Heart left ventricle (tissue), 13 donors: ENCODE results near the gene RAX2.

ENCODE experiments used
- POLR2A ChIP-seq, 2 donors: fragments of 450-650 bp; IDR thresholded peaks; one replicate each; pipeline ENCODE4 v1.6.1; 2017; ENCODE audit warnings: antibody characterized with exemption in 2 of 2, mild to moderate bottlenecking in 2 of 2, moderate library complexity in 2 of 2
- TF ChIP-seq, protein P1 (sequence below), 12 donors: fragments of 200-600 bp; sonication (generic) in 4 of 12; IDR thresholded peaks; one replicate each; pipeline versions ENCODE4 v1.5.0 to v1.8.0; 2018 to 2022; ENCODE audit warnings: antibody characterized with exemption in 12 of 12, mild to moderate bottlenecking in 5 of 12
- donor health status: ischemic (EF 13 %, LVEDD 7.1; RV severe dilation, severe dysfunction).
- donor health status: DM: no; HTN: yes; CAD: no.
- donor health status: DM: no; HTN: no; CAD: no.
- donor health status: ischemic (EF 25% LVEDD 6.9; RV normal size, moderate dysfunction).
- donor health status: ischemic (EF 25% LVEDD 5.7; RV mildly dilated, moderate dysfunction).
- donor health status: ischemic (EF 35%, LVEDD 5.7; RV mildly dilated, moderate dysfunction).
- donor health status: nonischemic (EF 11% LVEDD 7.7; RV severe dilation, severe dysfunction).
- donor health status: DM: yes; HTN: yes; CAD: no.
- donor health status: PGD.
- donor health status: ischemic (EF 29% LVEDD 5.4; RV normal size, mild dysfunction).
- donor health status: nonischemic (EF 23%, LVEDD 6.1; RV moderate dilation, normal function).

DNA sequence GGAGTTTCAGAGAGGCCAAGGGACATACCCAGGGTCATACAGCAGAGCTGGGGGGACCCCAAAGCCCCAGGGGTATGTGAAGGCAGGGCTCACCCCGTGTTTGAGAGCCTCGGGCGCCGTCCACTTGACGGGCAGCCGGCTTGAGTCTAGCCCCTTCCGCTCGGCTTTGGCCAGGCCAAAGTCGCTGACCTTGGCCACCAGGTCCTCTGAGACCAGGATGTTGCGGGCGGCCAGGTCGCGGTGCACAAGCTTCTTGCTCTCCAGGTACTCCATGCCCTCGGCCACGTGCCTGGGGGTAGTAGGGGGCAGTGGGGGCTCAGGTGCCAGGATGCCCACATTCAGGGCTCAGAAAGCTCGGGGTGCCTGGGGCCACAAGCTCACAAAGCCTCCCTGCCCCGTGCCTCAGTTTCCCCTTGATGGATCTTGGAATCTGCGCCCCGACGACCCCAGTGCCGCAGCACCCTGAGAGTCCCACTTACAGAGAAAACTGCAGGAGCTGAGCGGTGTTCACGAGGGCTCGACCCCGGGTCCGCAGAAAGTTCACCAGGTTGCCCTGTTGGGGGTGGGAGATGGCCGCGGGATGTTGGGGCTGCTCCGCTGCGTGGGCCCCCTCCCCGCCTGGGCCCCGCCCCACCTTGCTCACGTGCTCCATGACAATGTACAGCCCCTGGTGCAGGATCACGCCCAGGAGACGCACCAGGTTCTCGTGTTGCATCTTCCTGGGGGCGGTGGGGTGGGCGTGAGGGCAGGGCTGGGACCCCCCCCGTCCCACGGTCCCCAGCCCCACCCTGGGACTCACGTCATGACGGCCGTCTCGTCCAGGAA lies 7.1 kb upstream of the RAX2 start:
- TF ChIP-seq, protein P1, sequence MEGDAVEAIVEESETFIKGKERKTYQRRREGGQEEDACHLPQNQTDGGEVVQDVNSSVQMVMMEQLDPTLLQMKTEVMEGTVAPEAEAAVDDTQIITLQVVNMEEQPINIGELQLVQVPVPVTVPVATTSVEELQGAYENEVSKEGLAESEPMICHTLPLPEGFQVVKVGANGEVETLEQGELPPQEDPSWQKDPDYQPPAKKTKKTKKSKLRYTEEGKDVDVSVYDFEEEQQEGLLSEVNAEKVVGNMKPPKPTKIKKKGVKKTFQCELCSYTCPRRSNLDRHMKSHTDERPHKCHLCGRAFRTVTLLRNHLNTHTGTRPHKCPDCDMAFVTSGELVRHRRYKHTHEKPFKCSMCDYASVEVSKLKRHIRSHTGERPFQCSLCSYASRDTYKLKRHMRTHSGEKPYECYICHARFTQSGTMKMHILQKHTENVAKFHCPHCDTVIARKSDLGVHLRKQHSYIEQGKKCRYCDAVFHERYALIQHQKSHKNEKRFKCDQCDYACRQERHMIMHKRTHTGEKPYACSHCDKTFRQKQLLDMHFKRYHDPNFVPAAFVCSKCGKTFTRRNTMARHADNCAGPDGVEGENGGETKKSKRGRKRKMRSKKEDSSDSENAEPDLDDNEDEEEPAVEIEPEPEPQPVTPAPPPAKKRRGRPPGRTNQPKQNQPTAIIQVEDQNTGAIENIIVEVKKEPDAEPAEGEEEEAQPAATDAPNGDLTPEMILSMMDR (IDR thresholded peaks at IDR 0.05): no peak
- TF ChIP-seq POLR2A (IDR thresholded peaks at IDR 0.05): no peak
